ENCODE results near the gene FXYD6. TPM values are rescaled to one million over a fixed set of nuclear protein-coding genes. Genes with fewer than 3 reads are reported as not detected.

The FXYD6 gene
- total and polyA plus RNA-seq, 11 donors, result 24.6 to 54.0 (median 39.5) TPM

- Histone ChIP-seq H3K36me3 (no peaks in the 10 kb centered on the region), H3K4me1 (peaks cover 0 to 31% (median 15%) of the 10 kb centered on the region in 12 donors), H3K27ac (peak overlapping the region in 11 of 12 donors; percentile 62 to 92 (median 78)), H3K27me3 (no peaks in the 10 kb centered on the region), H3K9me3 (no peaks in the 10 kb centered on the region), H3K4me3 (peak overlapping the region in 2 of 12 donors; percentile 37 to 49)
- TF ChIP-seq POLR2A (IDR thresholded peaks at IDR 0.05), result no peak
- TF ChIP-seq, protein P1, sequence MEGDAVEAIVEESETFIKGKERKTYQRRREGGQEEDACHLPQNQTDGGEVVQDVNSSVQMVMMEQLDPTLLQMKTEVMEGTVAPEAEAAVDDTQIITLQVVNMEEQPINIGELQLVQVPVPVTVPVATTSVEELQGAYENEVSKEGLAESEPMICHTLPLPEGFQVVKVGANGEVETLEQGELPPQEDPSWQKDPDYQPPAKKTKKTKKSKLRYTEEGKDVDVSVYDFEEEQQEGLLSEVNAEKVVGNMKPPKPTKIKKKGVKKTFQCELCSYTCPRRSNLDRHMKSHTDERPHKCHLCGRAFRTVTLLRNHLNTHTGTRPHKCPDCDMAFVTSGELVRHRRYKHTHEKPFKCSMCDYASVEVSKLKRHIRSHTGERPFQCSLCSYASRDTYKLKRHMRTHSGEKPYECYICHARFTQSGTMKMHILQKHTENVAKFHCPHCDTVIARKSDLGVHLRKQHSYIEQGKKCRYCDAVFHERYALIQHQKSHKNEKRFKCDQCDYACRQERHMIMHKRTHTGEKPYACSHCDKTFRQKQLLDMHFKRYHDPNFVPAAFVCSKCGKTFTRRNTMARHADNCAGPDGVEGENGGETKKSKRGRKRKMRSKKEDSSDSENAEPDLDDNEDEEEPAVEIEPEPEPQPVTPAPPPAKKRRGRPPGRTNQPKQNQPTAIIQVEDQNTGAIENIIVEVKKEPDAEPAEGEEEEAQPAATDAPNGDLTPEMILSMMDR (IDR thresholded peaks at IDR 0.05), result no peak
- WGBS, 4 donors, result 65 to 76% (median 70%) methylated on average over 7 of the region's 7 CpGs
- DNase-seq (peak in 1 of 5 donors; percentile 58), ATAC-seq (peak in 3 of 4 donors; percentile 12 to 40 (median 14))
- intact Hi-C loops (cut with DNase I), result loop anchor here in 2 of 10 donors (5.0 kb wide), 1 partner anchor 33 kb away; no protein-coding TSS in a partner anchor
Measured at GRCh38 chr11:117884994-117885393, 8.5 kb upstream of the FXYD6 start.

DNA sequence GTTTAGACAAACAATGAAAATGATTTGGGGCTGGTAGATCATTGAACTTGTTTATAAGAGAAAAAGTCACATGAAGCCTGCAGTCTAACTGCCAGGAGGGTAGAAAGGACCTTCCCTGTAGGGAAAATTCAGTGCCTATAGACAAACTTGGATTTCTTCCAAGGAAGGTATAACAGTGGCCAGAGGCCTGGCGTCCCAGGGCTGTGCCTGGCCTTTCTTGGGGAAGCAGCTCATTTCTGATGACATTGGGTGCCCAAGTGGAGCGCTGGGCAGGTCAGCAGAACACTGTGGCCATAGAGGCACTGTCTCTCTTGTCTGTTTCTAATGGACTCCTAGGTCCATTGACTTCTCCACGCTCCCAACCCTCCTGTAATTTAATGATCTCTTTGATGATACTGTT, 6.6 kb upstream of the FXYD6 start:
- ATAC-seq (no peak), DNase-seq (no peak)
- Histone ChIP-seq H3K27me3 (no peaks in the 10 kb centered on the region), H3K27ac (peak overlapping the region in 1 of 12 donors; percentile 92), H3K4me1 (peaks cover 0 to 31% (median 15%) of the 10 kb centered on the region in 12 donors), H3K9me3 (no peaks in the 10 kb centered on the region), H3K4me3 (no peak overlapping the region), H3K36me3 (no peaks in the 10 kb centered on the region)
- WGBS, 4 donors, result 82 to 90% (median 85%) methylated on average over 3 of the region's 3 CpGs
- no peak for TF ChIP-seq POLR2A (IDR thresholded peaks at IDR 0.05)
- TF ChIP-seq, protein P1 (IDR thresholded peaks at IDR 0.05), result no peak
- intact Hi-C loops (cut with DNase I), result no loop called here

DNA sequence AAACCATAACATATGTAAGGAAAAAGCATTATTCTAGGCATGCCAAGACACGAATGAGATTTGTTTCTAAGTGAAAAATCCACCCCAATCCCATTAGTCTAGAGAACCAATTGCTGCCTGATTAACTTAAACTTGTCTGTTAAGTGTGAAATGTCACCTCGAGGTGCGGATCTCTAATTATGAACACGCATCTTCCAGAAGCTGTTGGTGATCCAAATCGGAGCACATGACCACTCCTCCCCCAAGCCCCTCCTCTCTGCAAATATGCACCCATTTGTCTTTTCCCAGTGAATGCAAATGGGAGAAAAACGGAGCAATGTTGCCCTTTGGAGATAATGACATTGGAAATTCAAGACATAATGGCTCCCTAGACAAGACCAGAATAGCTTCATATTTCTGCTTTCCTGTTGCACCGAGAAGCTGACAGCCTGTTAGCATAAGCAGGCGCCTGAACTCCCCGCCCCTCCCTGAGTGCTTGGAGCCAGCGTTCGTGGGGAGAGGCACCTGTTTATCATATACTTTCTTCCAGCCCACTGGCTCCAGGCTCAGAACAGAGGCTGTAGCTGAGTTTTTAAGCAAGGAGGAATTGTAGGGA, 6.0 kb upstream of the FXYD6 start:
- WGBS, 4 donors, result 29 to 39% (median 35%) methylated on average over 11 of the region's 11 CpGs
- Histone ChIP-seq H3K4me1 (peaks cover 0 to 38% (median 20%) of the 10 kb centered on the region in 12 donors), H3K4me3 (no peak overlapping the region), H3K27ac (peak overlapping the region in 1 of 12 donors; percentile 92), H3K36me3 (no peaks in the 10 kb centered on the region), H3K9me3 (no peaks in the 10 kb centered on the region), H3K27me3 (peaks cover 0 to under 1% (median 0%) of the 10 kb centered on the region in 9 donors)
- no peak for DNase-seq
- intact Hi-C loops (cut with DNase I), result no loop called here
- no peak for ATAC-seq
- TF ChIP-seq, protein P1 (IDR thresholded peaks at IDR 0.05), result no peak
- no peak for TF ChIP-seq POLR2A (IDR thresholded peaks at IDR 0.05)

DNA sequence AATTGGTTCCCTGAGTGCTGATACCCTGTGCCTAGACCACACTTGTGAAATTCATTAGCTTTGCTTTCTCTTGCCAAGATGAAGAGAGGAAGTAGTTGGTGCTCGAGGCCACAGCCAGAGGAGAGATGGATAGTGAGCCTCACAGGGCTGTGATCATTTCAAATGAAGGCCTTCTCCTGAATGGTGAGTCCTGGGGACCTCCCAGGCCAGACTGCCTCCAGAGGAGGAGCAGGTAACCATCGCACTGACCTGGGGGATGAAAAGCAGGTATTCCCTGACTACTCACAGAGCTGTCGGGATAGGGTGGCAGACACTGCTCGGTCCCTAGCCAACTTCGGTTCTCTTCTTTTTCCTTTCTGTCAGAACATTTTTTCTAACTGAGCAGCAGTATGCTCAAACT, 4.8 kb upstream of the FXYD6 start:
- no peak overlapping the region for H3K4me3 ChIP-seq
- ATAC-seq (no peak), DNase-seq (no peak)
- H3K4me1 ChIP-seq, result peaks cover 0 to 38% (median 24%) of the 10 kb centered on the region in 12 donors
- TF ChIP-seq, protein P1 (IDR thresholded peaks at IDR 0.05), result no peak
- H3K36me3 ChIP-seq, result no peaks in the 10 kb centered on the region
- H3K27me3 ChIP-seq, result peaks cover 0 to 12% (median 0%) of the 10 kb centered on the region in 9 donors
- peak overlapping the region in 1 of 12 donors; percentile 92 for H3K27ac ChIP-seq
- H3K9me3 ChIP-seq, result no peaks in the 10 kb centered on the region
- intact Hi-C loops (cut with DNase I), result no loop called here
- WGBS, 4 donors, result 92 to 95% (median 93%) methylated on average over 5 of the region's 5 CpGs
